ENCODE results near the gene HAND1.

DNA sequence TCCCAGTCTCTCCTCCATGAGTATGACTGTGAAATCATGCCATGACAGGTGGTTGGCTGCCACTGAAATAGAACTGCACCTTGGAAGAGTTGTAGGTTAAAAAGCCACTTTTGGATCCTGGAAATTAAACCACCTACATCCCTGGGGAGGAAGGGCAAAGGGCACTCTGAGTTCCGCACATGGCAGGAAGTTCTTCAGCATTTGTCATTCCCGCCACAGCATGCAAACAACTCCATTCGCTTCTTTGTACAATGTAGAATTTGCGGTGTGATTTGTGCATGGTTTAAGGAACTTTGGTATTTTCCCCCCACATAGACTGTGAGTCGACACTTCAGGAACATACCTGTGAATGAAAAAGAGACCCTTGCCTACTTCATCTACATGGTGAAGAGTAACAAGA lies 22.4 kb downstream of the HAND1 start:
- TF ChIP-seq, protein P1, sequence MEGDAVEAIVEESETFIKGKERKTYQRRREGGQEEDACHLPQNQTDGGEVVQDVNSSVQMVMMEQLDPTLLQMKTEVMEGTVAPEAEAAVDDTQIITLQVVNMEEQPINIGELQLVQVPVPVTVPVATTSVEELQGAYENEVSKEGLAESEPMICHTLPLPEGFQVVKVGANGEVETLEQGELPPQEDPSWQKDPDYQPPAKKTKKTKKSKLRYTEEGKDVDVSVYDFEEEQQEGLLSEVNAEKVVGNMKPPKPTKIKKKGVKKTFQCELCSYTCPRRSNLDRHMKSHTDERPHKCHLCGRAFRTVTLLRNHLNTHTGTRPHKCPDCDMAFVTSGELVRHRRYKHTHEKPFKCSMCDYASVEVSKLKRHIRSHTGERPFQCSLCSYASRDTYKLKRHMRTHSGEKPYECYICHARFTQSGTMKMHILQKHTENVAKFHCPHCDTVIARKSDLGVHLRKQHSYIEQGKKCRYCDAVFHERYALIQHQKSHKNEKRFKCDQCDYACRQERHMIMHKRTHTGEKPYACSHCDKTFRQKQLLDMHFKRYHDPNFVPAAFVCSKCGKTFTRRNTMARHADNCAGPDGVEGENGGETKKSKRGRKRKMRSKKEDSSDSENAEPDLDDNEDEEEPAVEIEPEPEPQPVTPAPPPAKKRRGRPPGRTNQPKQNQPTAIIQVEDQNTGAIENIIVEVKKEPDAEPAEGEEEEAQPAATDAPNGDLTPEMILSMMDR (IDR thresholded peaks at IDR 0.05 in 4 of 5, conservative IDR thresholded peaks at IDR 0.05 in 1 of 5) = no peak
- TF ChIP-seq POLR2A (IDR thresholded peaks at IDR 0.05) = no peak
